Endothelial cell of umbilical vein (primary cell): Measurements from ENCODE around the gene ACAA2. TPM values are rescaled to one million over a fixed set of nuclear protein-coding genes. Genes with fewer than 3 reads are reported as not detected.

Experiments used
- BruUV-seq: library from RNA; stranded (reverse); fragments of 400-500 nt; replicated peaks from 2 replicates; lab custom pipeline; 2021; lab: Mats Ljungman, UMichigan
- CTCF ChIA-PET: fragments of 300-600, 350-600 bp; sonication (Branson Sonifier 250); formaldehyde crosslinking; loops from one replicate; lab custom pipeline; 2021; ENCODE audit warnings: antibody characterized with exemption, inconsistent platforms; lab: Charles Lee
- POLR2A ChIA-PET: fragments of 300-600, 350-600 bp; sonication (Branson Sonifier 250); formaldehyde crosslinking; loops from one replicate; lab custom pipeline; 2021; ENCODE audit warnings: antibody characterized with exemption, inconsistent platforms; lab: Charles Lee
- DNase-seq: peaks from one replicate; pipeline ENCODE4 v3.0.0-alpha.2; 2011; ENCODE audit warnings: low read depth, low spot score
- FAIRE-seq: peaks from 2 replicates; lab custom pipeline; 2011; peaks lifted over from hg19 to GRCh38; lab: Jason Lieb, UNC
- H2AFZ ChIP-seq: 2 replicates; pipeline ENCODE4 v1.6.0; 2012; ENCODE audit warnings: low read depth, low read length, control low read depth, inconsistent platforms
- H3K27ac ChIP-seq: 2 replicates; pipeline ENCODE4 v1.5.1; 2011; ENCODE audit warnings: low read depth, mild to moderate bottlenecking, control low read depth, low read length, moderate library complexity; ENCODE audit not compliant: insufficient read depth
- H3K27me3 ChIP-seq, 2 experiments: 2 replicates each; pipeline versions ENCODE4 v1.6.0 to v1.6.1; 2011; ENCODE audit warnings: low read length in 2 of 2, mixed read lengths in 1 of 2; ENCODE audit not compliant: control insufficient read depth in 2 of 2, insufficient read depth in 2 of 2
- H3K36me3 ChIP-seq, 2 experiments: 2 replicates in 1 of 2; 3 replicates in 1 of 2; pipeline ENCODE4 v1.5.1; 2011; ENCODE audit warnings: low read length in 2 of 2, mild to moderate bottlenecking in 1 of 2, moderate library complexity in 1 of 2; ENCODE audit not compliant: control insufficient read depth in 2 of 2, insufficient read depth in 2 of 2; ENCODE audit errors: extremely low read depth in 1 of 2
- H3K4me1 ChIP-seq: 3 replicates; pipeline ENCODE4 v1.5.1; 2011; ENCODE audit warnings: mild to moderate bottlenecking, low read length; ENCODE audit not compliant: control insufficient read depth, insufficient read depth; ENCODE audit errors: extremely low read depth
- H3K4me2 ChIP-seq: 2 replicates; pipeline ENCODE4 v1.6.1; 2011; ENCODE audit warnings: low read length, control low read depth, mixed read lengths; ENCODE audit not compliant: insufficient read depth
- H3K4me3 ChIP-seq, 3 experiments: fragments of 200-600 bp in 1 of 3; sonication (generic), shearing (Covaris generic) in 1 of 3; replicated peaks in 1 of 3; 2 replicates each; pipeline ENCODE4 v1.5.1; 2011 to 2016; ENCODE audit warnings: control low read depth in 3 of 3, low read length in 3 of 3, mild to moderate bottlenecking in 2 of 3, inconsistent platforms in 1 of 3, low read depth in 1 of 3, moderate library complexity in 1 of 3; ENCODE audit not compliant: insufficient read depth in 1 of 3
- H3K79me2 ChIP-seq: 2 replicates; pipeline ENCODE4 v1.6.0; 2012; ENCODE audit warnings: low read length, inconsistent platforms; ENCODE audit not compliant: control insufficient read depth, insufficient read depth
- H3K9ac ChIP-seq: replicated peaks from 2 replicates; pipeline ENCODE3; 2011; ENCODE audit warnings: low read length, control low read depth; ENCODE audit not compliant: insufficient read depth; ENCODE audit errors: extremely low read depth
- H3K9me1 ChIP-seq: replicated peaks from 3 replicates; pipeline ENCODE4 v1.6.0; 2011; ENCODE audit warnings: mild to moderate bottlenecking, low read length; ENCODE audit not compliant: control insufficient read depth, insufficient read depth; ENCODE audit errors: extremely low read depth
- H3K9me3 ChIP-seq: replicated peaks from 2 replicates; pipeline ENCODE4 v1.5.1; 2012; ENCODE audit warnings: low read length, inconsistent platforms; ENCODE audit not compliant: control insufficient read depth, insufficient read depth
- H4K20me1 ChIP-seq: replicated peaks from 2 replicates; pipeline ENCODE3; 2011; ENCODE audit warnings: mild to moderate bottlenecking, low read length; ENCODE audit not compliant: control insufficient read depth, insufficient read depth; ENCODE audit errors: extremely low read depth
- CTCF ChIP-seq, 2 donors: IDR thresholded peaks; 1 replicate in 1 of 2; 2 replicates in 1 of 2; pipeline ENCODE4 v1.5.1; 2011; ENCODE audit warnings: low read length in 2 of 2, mild to moderate bottlenecking in 2 of 2, moderate library complexity in 2 of 2, control low read depth in 1 of 2, inconsistent platforms in 1 of 2, low read depth in 1 of 2; ENCODE audit not compliant: insufficient read depth in 1 of 2; ENCODE audit errors: extremely low read depth in 1 of 2
- EZH2 ChIP-seq: IDR thresholded peaks from 2 replicates; pipeline ENCODE4 v1.6.1; 2012; ENCODE audit warnings: borderline replicate concordance, low read depth, mild to moderate bottlenecking, moderate library complexity, low read length, inconsistent platforms; ENCODE audit not compliant: severe bottlenecking
- FOS ChIP-seq: IDR thresholded peaks from 2 replicates; pipeline ENCODE4 v1.6.1; 2011; ENCODE audit warnings: mild to moderate bottlenecking, low read length, moderate library complexity, borderline replicate concordance; ENCODE audit not compliant: insufficient read depth
- GATA2 ChIP-seq: IDR thresholded peaks from 2 replicates; pipeline ENCODE4 v1.7.0; 2011; ENCODE audit warnings: low read depth, mild to moderate bottlenecking, moderate library complexity, mixed read lengths, low read length; ENCODE audit not compliant: insufficient read length, insufficient read depth
- JUN ChIP-seq: IDR thresholded peaks from 2 replicates; pipeline ENCODE4 v1.6.1; 2011; ENCODE audit warnings: borderline replicate concordance, low read depth; ENCODE audit not compliant: insufficient read length, insufficient read depth
- MAX ChIP-seq: IDR thresholded peaks from 2 replicates; pipeline ENCODE4 v1.6.1; 2011; ENCODE audit not compliant: insufficient read depth, insufficient read length
- MYC ChIP-seq: IDR thresholded peaks from one replicate; pipeline ENCODE4 v1.6.1; 2011; ENCODE audit warnings: mild to moderate bottlenecking, low read depth, low read length
- POLR2A ChIP-seq: IDR thresholded peaks from 2 replicates; pipeline ENCODE4 v1.6.1; 2012; ENCODE audit warnings: low read depth, mild to moderate bottlenecking, control low read depth, low read length
- POLR2AphosphoS5 ChIP-seq: IDR thresholded peaks from 2 replicates; pipeline ENCODE4 v1.6.1; 2012; ENCODE audit warnings: low read depth, mild to moderate bottlenecking, control low read depth, low read length, moderate library complexity; ENCODE audit not compliant: insufficient read depth
- dilution Hi-C: fragments of 300-500 bp; cut with MboI; formaldehyde crosslinking; loops from one replicate; pipeline ENCODE4 v1.15.0; 2019; ENCODE audit warnings: low sequenced_read_pairs; ENCODE audit not compliant: extremely low pct_ligation_motif_present
- intact Hi-C: fragments of 100-400 bp; cut with micrococcal nuclease; formaldehyde crosslinking; loops from one replicate; pipeline ENCODE4 v1.10.0; 2022
- polyA plus RNA-seq, 4 experiments: library from polyadenylated mRNA; depleted of rRNA in 3 of 4; stranded (reverse) in 3 of 4; unstranded in 1 of 4; fragments of >200 nt; gene quantifications; 2 replicates each; pipeline versions ENCODE4 v1.2.1 to v1.2.3, GENCODE V29; 2011 to 2012; ENCODE audit warnings: missing spikeins in 1 of 4
- total RNA-seq: library from RNA; stranded (reverse); gene quantifications from 2 replicates; pipeline ENCODE4 v1.2.3, GENCODE V29; 2021

ACAA2 gene
- total and polyA plus RNA-seq, 2 donors (not counting 3 experiments of a cell fraction or from before 2014, with no cell fraction given): 18.6 to 44.9 TPM

- dilution Hi-C loops (no loop called here), intact Hi-C loops (no loop called here)
- H3K4me3 ChIP-seq: no peak overlapping the region
- ChIA-PET POLR2A (no interaction called here), CTCF (interaction anchor here (1.3 to 2.6 kb wide), 2 partner anchors 13 to 119 kb away, joined by 3 to 9 read pairs; no protein-coding TSS in a partner anchor)
- H3K9me3 ChIP-seq: no peaks in the 10 kb centered on the region
- TF ChIP-seq POLR2A (no peak), MAX (no peak), FOS (no peak), CTCF (IDR thresholded peaks at IDR 0.05; ENCODE audit: extremely low read depth in 1 of 2, insufficient read depth in 1 of 2, low read depth in 1 of 2, low read length in 2 of 2) (no peak), JUN (no peak), GATA2 (no peak), EZH2 (no peak), POLR2AphosphoS5 (no peak), MYC (no peak)
- no TSS peak for BruUV-seq
- H4K20me1 ChIP-seq: no peaks in the 10 kb centered on the region
- no peaks in the 10 kb centered on the region for H3K36me3 ChIP-seq
- H3K9me1 ChIP-seq: no peaks in the 10 kb centered on the region
- DNase-seq (no peak), FAIRE-seq (no peak)
- no peak overlapping the region for H3K27ac ChIP-seq
- no peaks in the 10 kb centered on the region for H3K79me2 ChIP-seq
- H3K27me3 ChIP-seq: peaks cover 10 to 12% of the 10 kb centered on the region in 2 experiments
- no peak overlapping the region for H3K4me2 ChIP-seq
- H3K9ac ChIP-seq: no peak overlapping the region
- no peak overlapping the region for H2AFZ ChIP-seq
- no peaks in the 10 kb centered on the region for H3K4me1 ChIP-seq
Observed at GRCh38 chr18:49738721-49739120, 74.6 kb downstream of the ACAA2 start.
